Sigmoid colon (tissue), 4 donors: ENCODE results near the gene CDHR4.

Experiments used
- CTCF ChIP-seq, 4 experiments: fragments of 450-650 bp in 3 of 4; fragments of 200-600 bp in 1 of 4; IDR thresholded peaks; one replicate each; pipeline ENCODE4 v1.5.1; 2016 to 2019; ENCODE audit warnings: antibody characterized with exemption in 4 of 4, mild to moderate bottlenecking in 3 of 4, moderate library complexity in 2 of 4
- EP300 ChIP-seq, 4 donors: sonication (generic); formaldehyde crosslinking; IDR thresholded peaks; one replicate each; pipeline ENCODE4 v1.6.1; 2017; ENCODE audit warnings: antibody characterized with exemption in 4 of 4
- POLR2A ChIP-seq, 2 donors: fragments of 450-650 bp; IDR thresholded peaks; one replicate each; pipeline ENCODE4 v1.6.1; 2016; ENCODE audit warnings: antibody characterized with exemption in 2 of 2, mild to moderate bottlenecking in 2 of 2, moderate library complexity in 2 of 2
- POLR2AphosphoS5 ChIP-seq, 4 donors: sonication (generic); formaldehyde crosslinking; IDR thresholded peaks; one replicate each; pipeline ENCODE4 v1.6.1; 2017; ENCODE audit warnings: antibody characterized with exemption in 4 of 4

GRCh38 chr3:49844464-49845183 lies 45.0 kb upstream of the CDHR4 start:
- no peak for TF ChIP-seq POLR2AphosphoS5 (IDR thresholded peaks at IDR 0.05)
- TF ChIP-seq CTCF (IDR thresholded peaks at IDR 0.05), result no peak
- TF ChIP-seq POLR2A (IDR thresholded peaks at IDR 0.05), result no peak
- no peak for TF ChIP-seq EP300 (IDR thresholded peaks at IDR 0.05)
